ENCODE results near the gene TMEM43. TPM values are rescaled to one million over a fixed set of nuclear protein-coding genes. Genes with fewer than 3 reads are reported as not detected.

Gene TMEM43
- total RNA-seq, 1 donor from 2014 or later: 79.2 TPM

DNA sequence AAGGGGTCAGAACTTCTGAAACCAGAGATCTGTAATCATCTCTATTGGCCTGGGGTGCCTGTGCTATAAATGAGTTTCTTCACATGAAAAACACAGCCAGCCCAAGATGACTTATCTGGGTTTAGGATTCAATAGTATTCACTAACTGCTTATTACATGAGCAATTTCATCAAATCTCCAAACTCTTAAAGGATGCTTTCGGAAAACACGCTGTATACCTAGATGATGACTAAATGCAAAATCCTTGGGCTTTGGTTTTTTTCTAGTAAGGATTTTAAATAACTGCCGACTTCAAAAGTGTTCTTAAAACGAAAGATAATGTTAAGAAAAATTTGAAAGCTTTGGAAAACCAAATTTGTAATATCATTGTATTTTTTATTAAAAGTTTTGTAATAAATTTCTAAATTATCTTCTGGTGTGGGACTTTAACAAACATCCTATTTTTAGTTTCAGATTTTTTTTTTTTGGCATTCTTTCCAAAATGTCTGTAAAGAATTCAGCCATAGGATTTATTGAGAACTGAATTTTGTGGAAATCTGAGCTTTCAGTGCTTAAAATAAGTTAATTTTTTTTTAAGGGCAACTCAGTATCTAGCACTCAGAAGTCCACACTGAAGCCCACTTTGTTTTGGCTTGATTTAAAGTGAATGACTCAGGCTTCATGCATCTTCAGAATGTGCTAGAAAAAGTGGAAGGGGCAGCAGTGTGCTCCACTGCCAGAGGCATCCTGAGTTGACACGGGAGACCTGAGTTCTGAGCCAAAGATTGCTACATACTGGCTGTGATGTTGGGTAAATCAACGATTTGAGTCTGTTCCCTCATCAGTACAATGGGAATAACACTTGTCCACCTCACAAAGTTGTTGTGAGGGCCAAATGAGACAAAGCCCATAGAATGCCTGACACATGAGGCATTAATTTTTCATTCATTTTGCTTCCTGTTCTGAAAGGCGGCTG is 18.7 kb downstream of the TMEM43 start:
- peak overlapping the region; percentile 22 for H3K4me3 Mint-ChIP-seq (ENCODE audit: unreplicated experiment)
- H3K27ac Mint-ChIP-seq (ENCODE audit: unreplicated experiment): peak overlapping the region; percentile 100
- H4K20me1 ChIP-seq (ENCODE audit: insufficient read depth, low read length): peaks cover 3% of the 10 kb centered on the region
- H3K4me1 ChIP-seq (ENCODE audit: insufficient read depth, low read length): peaks cover 30% of the 10 kb centered on the region
- peaks cover 41% of the 10 kb centered on the region for H3K4me1 Mint-ChIP-seq (ENCODE audit: low read depth, unreplicated experiment)
- FAIRE-seq: peak; percentile 99
- TF ChIP-seq, protein P1, sequence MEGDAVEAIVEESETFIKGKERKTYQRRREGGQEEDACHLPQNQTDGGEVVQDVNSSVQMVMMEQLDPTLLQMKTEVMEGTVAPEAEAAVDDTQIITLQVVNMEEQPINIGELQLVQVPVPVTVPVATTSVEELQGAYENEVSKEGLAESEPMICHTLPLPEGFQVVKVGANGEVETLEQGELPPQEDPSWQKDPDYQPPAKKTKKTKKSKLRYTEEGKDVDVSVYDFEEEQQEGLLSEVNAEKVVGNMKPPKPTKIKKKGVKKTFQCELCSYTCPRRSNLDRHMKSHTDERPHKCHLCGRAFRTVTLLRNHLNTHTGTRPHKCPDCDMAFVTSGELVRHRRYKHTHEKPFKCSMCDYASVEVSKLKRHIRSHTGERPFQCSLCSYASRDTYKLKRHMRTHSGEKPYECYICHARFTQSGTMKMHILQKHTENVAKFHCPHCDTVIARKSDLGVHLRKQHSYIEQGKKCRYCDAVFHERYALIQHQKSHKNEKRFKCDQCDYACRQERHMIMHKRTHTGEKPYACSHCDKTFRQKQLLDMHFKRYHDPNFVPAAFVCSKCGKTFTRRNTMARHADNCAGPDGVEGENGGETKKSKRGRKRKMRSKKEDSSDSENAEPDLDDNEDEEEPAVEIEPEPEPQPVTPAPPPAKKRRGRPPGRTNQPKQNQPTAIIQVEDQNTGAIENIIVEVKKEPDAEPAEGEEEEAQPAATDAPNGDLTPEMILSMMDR (IDR thresholded peaks at IDR 0.05; ENCODE audit: insufficient read depth, low read depth, low read length): no peak
- no peak for TF ChIP-seq EZH2 (IDR thresholded peaks at IDR 0.05; ENCODE audit: insufficient read depth, low read length)
- H3K36me3 ChIP-seq (ENCODE audit: insufficient read depth, low read length): peaks cover 11% of the 10 kb centered on the region
- H3K27ac ChIP-seq (ENCODE audit: low read depth, low read length): peak overlapping the region; percentile 100
- no peaks in the 10 kb centered on the region for H3K79me2 ChIP-seq (ENCODE audit: insufficient read depth, low read length)
- peaks cover 19% of the 10 kb centered on the region for H3K36me3 Mint-ChIP-seq (ENCODE audit: low read depth, unreplicated experiment)
- no peaks in the 10 kb centered on the region for H3K27me3 ChIP-seq (ENCODE audit: insufficient read depth, low read length)
- H3K27me3 Mint-ChIP-seq (ENCODE audit: low read depth, unreplicated experiment): no peaks in the 10 kb centered on the region
- H3K4me2 ChIP-seq (ENCODE audit: low read length): peak overlapping the region; percentile 81
- H3K9ac ChIP-seq (ENCODE audit: low read length): peak overlapping the region; percentile 91
- no peak overlapping the region for H2AFZ ChIP-seq (ENCODE audit: low read depth, low read length)
- peak; percentile 94 for DNase-seq (ENCODE audit: low read depth)
- H3K9me3 Mint-ChIP-seq (ENCODE audit: unreplicated experiment): no peaks in the 10 kb centered on the region
- H3K4me3 ChIP-seq (ENCODE audit: insufficient read depth, low read depth, low read length): peak overlapping the region; percentile 43
- H3K9me3 ChIP-seq (ENCODE audit: insufficient read depth, low read depth, low read length): no peaks in the 10 kb centered on the region

DNA sequence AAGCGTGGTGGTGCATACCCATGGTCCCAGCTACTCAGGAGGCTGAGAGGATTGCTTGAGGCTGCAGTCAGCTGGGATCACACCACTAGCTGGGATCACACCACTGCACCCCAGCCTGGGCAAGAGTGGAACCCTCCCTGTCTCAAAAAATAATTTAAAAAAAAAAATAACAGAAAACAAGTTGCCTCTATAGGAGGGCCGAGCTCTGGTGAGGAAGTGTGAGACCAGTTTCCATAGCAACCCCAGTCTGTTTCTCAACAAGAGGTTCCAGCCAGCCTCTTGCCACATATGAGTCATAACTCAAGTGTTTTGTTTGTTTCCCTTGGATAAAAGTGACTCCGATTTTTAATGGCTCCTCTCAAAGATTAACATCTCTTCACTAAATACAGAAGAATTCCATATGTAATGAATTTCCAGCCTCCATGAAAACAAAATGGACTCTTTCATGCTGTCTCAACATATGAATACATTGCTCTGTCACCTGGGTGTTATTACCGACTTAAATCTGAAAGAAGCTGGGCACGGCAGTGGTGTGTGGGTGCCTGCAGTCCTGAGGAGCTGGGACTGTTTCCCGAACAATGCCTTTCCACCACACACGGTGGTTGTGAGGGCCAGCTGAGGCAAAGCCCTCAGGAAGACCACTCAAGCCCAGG is 19.7 kb downstream of the TMEM43 start:
- peak overlapping the region; percentile 43 for H3K4me3 ChIP-seq (ENCODE audit: insufficient read depth, low read depth, low read length)
- H3K4me3 Mint-ChIP-seq (ENCODE audit: unreplicated experiment): peak overlapping the region; percentile 62
- no peaks in the 10 kb centered on the region for H3K79me2 ChIP-seq (ENCODE audit: insufficient read depth, low read length)
- H3K9me3 Mint-ChIP-seq (ENCODE audit: unreplicated experiment): no peaks in the 10 kb centered on the region
- H3K27ac ChIP-seq (ENCODE audit: low read depth, low read length): peak overlapping the region; percentile 100
- no peak overlapping the region for H2AFZ ChIP-seq (ENCODE audit: low read depth, low read length)
- H3K4me1 ChIP-seq (ENCODE audit: insufficient read depth, low read length): peaks cover 30% of the 10 kb centered on the region
- DNase-seq (ENCODE audit: low read depth): peak; percentile 99
- peak overlapping the region; percentile 100 for H3K27ac Mint-ChIP-seq (ENCODE audit: unreplicated experiment)
- H3K4me1 Mint-ChIP-seq (ENCODE audit: low read depth, unreplicated experiment): peaks cover 41% of the 10 kb centered on the region
- H3K36me3 Mint-ChIP-seq (ENCODE audit: low read depth, unreplicated experiment): peaks cover 19% of the 10 kb centered on the region
- H3K36me3 ChIP-seq (ENCODE audit: insufficient read depth, low read length): peaks cover 11% of the 10 kb centered on the region
- H3K27me3 ChIP-seq (ENCODE audit: insufficient read depth, low read length): no peaks in the 10 kb centered on the region
- FAIRE-seq: peak; percentile 81
- H3K4me2 ChIP-seq (ENCODE audit: low read length): peak overlapping the region; percentile 81
- peak overlapping the region; percentile 91 for H3K9ac ChIP-seq (ENCODE audit: low read length)
- H3K9me3 ChIP-seq (ENCODE audit: insufficient read depth, low read depth, low read length): no peaks in the 10 kb centered on the region
- H3K27me3 Mint-ChIP-seq (ENCODE audit: low read depth, unreplicated experiment): no peaks in the 10 kb centered on the region
- peaks cover 3% of the 10 kb centered on the region for H4K20me1 ChIP-seq (ENCODE audit: insufficient read depth, low read length)
- TF ChIP-seq, protein P1 (IDR thresholded peaks at IDR 0.05; ENCODE audit: insufficient read depth, low read depth, low read length): no peak
- TF ChIP-seq EZH2 (IDR thresholded peaks at IDR 0.05; ENCODE audit: insufficient read depth, low read length): no peak

All from astrocyte (in vitro differentiated cells and primary cell).